ENCODE measurements around the gene MTTP.

Gene MTTP

GRCh38 chr4:99640676-99641075, 66.1 kb downstream of the MTTP start:
- CTCF ChIA-PET, result no interaction called here
- TF ChIP-seq HDGF (IDR thresholded peaks at IDR 0.05; ENCODE audit: borderline replicate concordance), result no peak
- no peak for TF ChIP-seq BHLHE40 (IDR thresholded peaks at IDR 0.05; ENCODE audit: borderline replicate concordance)
- no peak for TF ChIP-seq NFRKB (IDR thresholded peaks at IDR 0.05)
- TF ChIP-seq FOXM1 (IDR thresholded peaks at IDR 0.05; ENCODE audit: borderline replicate concordance), result no peak
- no peak for TF ChIP-seq CTBP1 (IDR thresholded peaks at IDR 0.05; ENCODE audit: borderline replicate concordance)
- no peak for TF ChIP-seq FOXA1 (IDR thresholded peaks at IDR 0.05)
- no peak for TF ChIP-seq SUZ12 (IDR thresholded peaks at IDR 0.05)
- no peak for TF ChIP-seq SP1 (IDR thresholded peaks at IDR 0.05)
- no peak for TF ChIP-seq LEF1 (IDR thresholded peaks at IDR 0.05; ENCODE audit: borderline replicate concordance)
- TF ChIP-seq TARDBP (IDR thresholded peaks at IDR 0.05), result no peak
- TF ChIP-seq ZNF384 (IDR thresholded peaks at IDR 0.05), result no peak
- no peak for TF ChIP-seq PKNOX1 (IDR thresholded peaks at IDR 0.05)
- no peak for TF ChIP-seq ARNT (IDR thresholded peaks at IDR 0.05)
- no peak for TF ChIP-seq ELF4 (IDR thresholded peaks at IDR 0.05)
- no peak for TF ChIP-seq L3MBTL2 (conservative IDR thresholded peaks at IDR 0.05)
- TF ChIP-seq FOXK2 (IDR thresholded peaks at IDR 0.05), result no peak
- POLR2A ChIA-PET, result no interaction called here
- DNase-seq (ENCODE audit: extremely low spot score), result no peak

- POLR2A ChIA-PET, result no interaction called here
- CTCF ChIA-PET, result no interaction called here
- TF ChIP-seq FOXM1 (IDR thresholded peaks at IDR 0.05; ENCODE audit: borderline replicate concordance) (no peak), HDGF (IDR thresholded peaks at IDR 0.05; ENCODE audit: borderline replicate concordance) (no peak), ARNT (IDR thresholded peaks at IDR 0.05) (no peak), FOXK2 (IDR thresholded peaks at IDR 0.05) (no peak), BHLHE40 (IDR thresholded peaks at IDR 0.05; ENCODE audit: borderline replicate concordance) (no peak), TARDBP (IDR thresholded peaks at IDR 0.05) (no peak), LEF1 (IDR thresholded peaks at IDR 0.05; ENCODE audit: borderline replicate concordance) (no peak), SUZ12 (IDR thresholded peaks at IDR 0.05) (no peak), PKNOX1 (IDR thresholded peaks at IDR 0.05) (no peak), L3MBTL2 (conservative IDR thresholded peaks at IDR 0.05) (no peak), ZNF384 (IDR thresholded peaks at IDR 0.05) (no peak), FOXA1 (IDR thresholded peaks at IDR 0.05) (no peak), NFRKB (IDR thresholded peaks at IDR 0.05) (no peak), ELF4 (IDR thresholded peaks at IDR 0.05) (no peak), SP1 (IDR thresholded peaks at IDR 0.05) (no peak)
- no peak for DNase-seq (ENCODE audit: extremely low spot score)
Measured at GRCh38 chr4:99642725-99643489, 68.3 kb downstream of the MTTP start.

GRCh38 chr4:99644453-99644852, 69.8 kb downstream of the MTTP start:
- DNase-seq (ENCODE audit: extremely low spot score), result no peak
- ChIA-PET POLR2A (no interaction called here), CTCF (interaction anchor here (0.7 kb wide), 1 partner anchor 21 kb away, joined by 3 read pairs; no protein-coding TSS in a partner anchor)
- TF ChIP-seq SUZ12 (IDR thresholded peaks at IDR 0.05) (no peak), FOXA1 (IDR thresholded peaks at IDR 0.05) (no peak), FOXK2 (IDR thresholded peaks at IDR 0.05) (no peak), LEF1 (IDR thresholded peaks at IDR 0.05; ENCODE audit: borderline replicate concordance) (no peak)

- CTCF ChIA-PET, result no interaction called here
- TF ChIP-seq L3MBTL2 (conservative IDR thresholded peaks at IDR 0.05), result no peak
- no peak for TF ChIP-seq SUZ12 (IDR thresholded peaks at IDR 0.05)
- no peak for TF ChIP-seq NFRKB (IDR thresholded peaks at IDR 0.05)
- TF ChIP-seq HDGF (IDR thresholded peaks at IDR 0.05; ENCODE audit: borderline replicate concordance), result no peak
- DNase-seq (ENCODE audit: extremely low spot score), result no peak
- POLR2A ChIA-PET, result no interaction called here
Measured at GRCh38 chr4:99645036-99645435, 70.4 kb downstream of the MTTP start.

- ChIA-PET POLR2A (no interaction called here), CTCF (no interaction called here)
- no peak for TF ChIP-seq SUZ12 (IDR thresholded peaks at IDR 0.05)
- no peak for TF ChIP-seq TARDBP (IDR thresholded peaks at IDR 0.05)
- no peak for TF ChIP-seq BHLHE40 (IDR thresholded peaks at IDR 0.05; ENCODE audit: borderline replicate concordance)
- no peak for TF ChIP-seq FOXA1 (IDR thresholded peaks at IDR 0.05)
- no peak for TF ChIP-seq LEF1 (IDR thresholded peaks at IDR 0.05; ENCODE audit: borderline replicate concordance)
- no peak for TF ChIP-seq FOXM1 (IDR thresholded peaks at IDR 0.05; ENCODE audit: borderline replicate concordance)
- TF ChIP-seq HDGF (IDR thresholded peaks at IDR 0.05; ENCODE audit: borderline replicate concordance), result no peak
- TF ChIP-seq CTBP1 (IDR thresholded peaks at IDR 0.05; ENCODE audit: borderline replicate concordance), result no peak
- no peak for TF ChIP-seq ZNF384 (IDR thresholded peaks at IDR 0.05)
- no peak for TF ChIP-seq NFRKB (IDR thresholded peaks at IDR 0.05)
- TF ChIP-seq PKNOX1 (IDR thresholded peaks at IDR 0.05), result no peak
- TF ChIP-seq SP1 (IDR thresholded peaks at IDR 0.05), result no peak
- TF ChIP-seq ELF4 (IDR thresholded peaks at IDR 0.05), result no peak
- no peak for TF ChIP-seq ARNT (IDR thresholded peaks at IDR 0.05)
- TF ChIP-seq FOXK2 (IDR thresholded peaks at IDR 0.05), result no peak
- no peak for TF ChIP-seq L3MBTL2 (conservative IDR thresholded peaks at IDR 0.05)
- no peak for DNase-seq (ENCODE audit: extremely low spot score)
Measured at GRCh38 chr4:99645638-99646037, 71.0 kb downstream of the MTTP start.

GRCh38 chr4:99647071-99647470, 72.4 kb downstream of the MTTP start:
- ChIA-PET POLR2A (no interaction called here), CTCF (no interaction called here)
- no peak for TF ChIP-seq L3MBTL2 (conservative IDR thresholded peaks at IDR 0.05)
- no peak for TF ChIP-seq SP1 (IDR thresholded peaks at IDR 0.05)
- no peak for TF ChIP-seq ZNF384 (IDR thresholded peaks at IDR 0.05)
- no peak for TF ChIP-seq FOXM1 (IDR thresholded peaks at IDR 0.05; ENCODE audit: borderline replicate concordance)
- TF ChIP-seq ELF4 (IDR thresholded peaks at IDR 0.05), result no peak
- TF ChIP-seq HDGF (IDR thresholded peaks at IDR 0.05; ENCODE audit: borderline replicate concordance), result no peak
- TF ChIP-seq PKNOX1 (IDR thresholded peaks at IDR 0.05), result no peak
- no peak for TF ChIP-seq FOXA1 (IDR thresholded peaks at IDR 0.05)
- no peak for TF ChIP-seq CTBP1 (IDR thresholded peaks at IDR 0.05; ENCODE audit: borderline replicate concordance)
- TF ChIP-seq ARNT (IDR thresholded peaks at IDR 0.05), result no peak
- TF ChIP-seq TARDBP (IDR thresholded peaks at IDR 0.05), result no peak
- TF ChIP-seq BHLHE40 (IDR thresholded peaks at IDR 0.05; ENCODE audit: borderline replicate concordance), result no peak
- TF ChIP-seq SUZ12 (IDR thresholded peaks at IDR 0.05), result no peak
- no peak for DNase-seq (ENCODE audit: extremely low spot score)
